SIG-M5 (cell line): ENCODE results near the gene RHEBL1.

Experiments
- DNase-seq: peaks from one replicate; lab custom pipeline; 2025; lab: John Stamatoyannopoulos, UW

RHEBL1 gene, protein sequence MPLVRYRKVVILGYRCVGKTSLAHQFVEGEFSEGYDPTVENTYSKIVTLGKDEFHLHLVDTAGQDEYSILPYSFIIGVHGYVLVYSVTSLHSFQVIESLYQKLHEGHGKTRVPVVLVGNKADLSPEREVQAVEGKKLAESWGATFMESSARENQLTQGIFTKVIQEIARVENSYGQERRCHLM

DNA sequence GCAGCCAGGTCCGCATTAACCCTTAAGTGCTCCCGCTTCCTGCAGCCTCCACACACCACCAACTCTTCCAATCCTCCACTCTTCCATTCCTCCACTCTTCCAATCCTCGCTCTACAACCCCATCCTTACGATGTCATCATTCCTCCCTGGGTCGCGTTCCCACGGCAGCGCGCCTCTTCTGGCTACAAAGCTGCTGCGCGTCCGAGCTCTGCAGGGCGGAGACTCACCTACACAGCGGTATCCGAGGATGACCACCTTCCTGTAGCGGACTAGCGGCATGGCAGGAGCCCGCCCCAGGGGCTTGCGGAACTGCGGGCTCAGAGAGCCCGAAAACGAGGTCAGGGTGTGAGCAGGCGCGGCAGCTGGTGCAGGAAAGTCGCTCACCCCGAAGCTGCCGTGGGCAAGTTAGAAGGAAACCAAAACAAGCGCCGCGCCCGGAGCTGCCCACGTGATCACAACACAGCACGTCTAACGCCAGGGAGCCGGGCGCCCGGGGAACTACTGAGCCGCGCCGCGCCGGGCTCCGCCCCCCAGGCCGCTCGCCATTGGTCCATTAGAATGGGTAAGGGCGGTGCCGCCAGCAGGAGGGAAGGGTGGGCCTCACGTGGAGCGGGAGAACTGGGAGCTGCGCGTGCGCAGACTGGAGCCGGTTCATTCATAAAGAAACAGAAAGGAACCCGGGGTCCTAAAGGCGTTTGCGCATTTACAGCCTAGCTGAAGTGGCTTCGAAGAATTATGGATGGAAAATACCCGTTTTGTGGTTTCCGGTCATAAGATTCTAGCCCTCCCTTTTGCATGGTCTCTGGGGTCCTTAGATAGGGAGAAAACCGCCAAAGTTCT, at the start of gene RHEBL1:
TSS of gene RHEBL1 (minus strand) at position 473 of the 840 bp plus-strand sequence. CDS start at position 279, 194 bp downstream.
- peak; percentile 94 for DNase-seq

DNA sequence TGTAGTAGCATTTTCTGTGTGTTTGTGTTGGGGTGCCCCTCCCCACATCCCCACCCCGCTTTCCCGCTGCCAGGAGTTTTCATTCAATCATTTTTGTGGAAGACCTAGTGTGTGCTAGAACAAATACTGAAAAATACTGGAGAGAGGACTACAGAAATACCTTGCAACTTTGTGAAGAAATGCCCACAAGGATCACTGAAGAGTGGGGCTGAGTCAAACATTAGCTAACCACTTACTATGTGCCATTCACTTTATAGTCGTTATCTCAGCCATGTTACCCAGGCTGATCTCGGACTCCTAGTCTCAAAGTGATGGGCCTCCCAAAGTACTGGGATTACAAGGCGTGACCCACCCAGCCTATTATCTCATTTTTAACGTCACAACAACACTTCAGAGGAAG, 41.4 kb upstream of the RHEBL1 start:
- no peak for DNase-seq

DNA sequence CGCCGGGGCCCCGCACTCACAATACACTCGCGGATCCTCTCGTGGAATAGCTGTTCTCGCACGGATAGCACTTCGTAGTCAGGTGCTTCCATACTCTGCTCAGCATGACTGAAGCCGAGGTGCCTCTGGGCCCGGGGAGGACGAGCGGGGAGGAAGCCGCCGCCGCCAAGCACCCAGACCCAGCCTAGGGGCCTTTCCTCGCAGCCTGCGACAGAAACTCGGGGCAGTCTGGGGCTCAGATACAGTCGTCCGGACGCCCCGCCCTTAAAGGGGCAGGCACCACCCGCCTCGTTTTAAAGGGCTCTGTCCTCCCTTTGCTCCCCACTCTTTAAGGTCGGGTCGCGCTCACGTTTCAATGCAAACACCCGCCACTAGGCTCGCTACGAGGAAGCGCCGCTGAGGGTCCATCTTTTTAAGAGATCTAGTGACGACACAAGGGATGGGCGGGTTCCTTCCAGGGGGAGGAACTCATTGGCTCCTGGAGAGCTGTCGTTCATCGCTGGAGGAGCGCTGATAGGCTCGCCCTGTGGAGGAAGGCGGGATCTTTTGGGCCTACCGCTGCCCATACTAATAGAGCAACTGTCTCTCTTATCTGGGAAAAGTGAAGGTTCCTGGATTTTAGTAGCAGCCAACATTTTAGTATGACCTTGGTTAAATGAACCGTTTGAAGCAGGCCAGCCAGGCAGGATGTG, 40.8 kb upstream of the RHEBL1 start, which contains the start of gene LMBR1L:
TSS of gene LMBR1L (minus strand) at position 384 of the 692 bp plus-strand sequence. CDS start at position 92, 292 bp downstream.
- DNase-seq, result peak; percentile 98

DNA sequence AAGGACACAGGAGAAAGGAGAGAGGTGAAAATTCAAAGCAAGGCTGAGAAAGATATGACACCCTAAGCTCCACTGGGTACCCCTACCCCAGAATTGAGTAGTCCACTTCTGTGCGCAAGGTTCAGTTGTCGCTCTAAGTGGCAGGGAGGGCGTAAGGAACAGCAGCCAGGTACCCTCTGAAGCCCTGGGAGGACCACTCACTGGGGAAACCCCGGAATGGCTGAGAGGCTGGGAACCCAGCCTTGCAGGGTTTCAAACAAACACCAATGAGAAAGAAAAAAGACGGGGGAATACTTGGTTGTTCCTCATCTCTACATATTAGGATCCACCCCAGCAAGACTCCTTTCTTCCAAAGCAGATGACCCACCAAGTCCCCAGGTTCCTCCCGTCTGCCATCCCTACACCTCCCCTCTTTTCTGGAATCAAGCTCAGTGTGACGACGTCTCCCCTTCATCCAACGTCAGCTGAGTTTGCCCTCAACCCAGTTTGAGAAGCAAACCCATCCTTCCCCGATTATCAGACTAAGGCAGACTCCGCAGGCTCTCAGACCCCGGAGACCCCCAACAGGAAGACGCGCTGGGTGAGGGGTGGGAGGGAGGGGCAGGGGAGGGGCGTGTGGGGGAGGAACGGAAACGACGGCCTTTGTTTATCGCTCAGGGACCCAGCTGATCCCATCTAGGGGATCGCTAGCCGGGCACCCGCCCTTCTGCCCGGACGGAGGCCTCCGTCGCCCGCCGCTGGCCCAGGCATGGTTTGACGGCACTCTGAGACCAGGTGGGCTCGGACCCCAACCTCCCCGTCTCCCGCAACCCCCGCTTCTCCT, 40.1 kb upstream of the RHEBL1 start:
- DNase-seq, result no peak

DNA sequence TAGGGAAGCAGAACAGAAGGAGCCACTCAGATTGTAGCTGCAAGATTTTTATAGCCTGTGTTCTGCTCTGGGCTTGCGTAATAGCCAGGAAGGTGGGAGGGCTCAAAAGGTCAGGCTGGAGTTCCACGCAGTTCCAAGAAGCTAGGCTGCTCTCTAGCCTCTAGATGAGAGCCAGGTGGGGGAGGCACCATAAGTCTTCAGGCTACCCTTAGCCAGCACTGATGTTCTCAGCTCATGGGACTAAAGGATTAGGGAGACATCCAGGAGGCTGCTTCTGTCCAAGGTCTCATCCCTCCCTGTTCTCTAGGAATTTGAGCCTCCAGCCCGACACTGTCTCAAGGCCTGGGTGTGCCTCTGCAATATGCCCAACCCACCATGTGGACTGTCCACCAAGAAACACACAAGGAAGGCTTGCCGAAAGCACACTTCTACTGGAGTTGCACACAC, 39.2 kb upstream of the RHEBL1 start:
- no peak for DNase-seq

DNA sequence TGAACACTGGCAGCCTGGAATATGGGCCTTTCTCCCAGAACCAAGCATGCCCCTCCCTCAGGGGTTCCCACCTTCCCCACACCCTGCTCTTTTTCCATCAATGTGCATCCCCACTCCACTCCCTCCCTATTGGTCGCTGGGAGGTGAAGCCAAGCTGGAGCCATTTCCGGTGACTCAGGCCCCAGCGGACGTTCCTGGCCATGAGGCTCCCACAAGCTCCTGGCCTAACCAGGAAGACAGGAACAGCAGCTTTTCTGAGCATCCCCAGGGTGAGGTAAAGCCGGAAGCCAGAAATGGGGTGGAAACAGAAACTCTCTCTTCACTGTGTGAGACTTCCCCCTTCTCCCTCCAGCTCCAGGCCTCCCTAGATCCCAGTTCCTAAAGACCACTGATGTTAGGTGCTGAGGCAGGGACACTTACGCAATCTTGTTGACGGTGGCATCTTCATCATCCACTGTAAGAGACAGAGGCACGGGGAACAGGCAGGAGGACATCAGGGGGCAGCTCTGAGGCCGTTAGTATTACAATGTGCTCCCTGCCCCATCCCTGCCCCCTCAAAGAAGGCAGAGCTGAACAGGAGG, 35.8 kb upstream of the RHEBL1 start:
- DNase-seq, result no peak

DNA sequence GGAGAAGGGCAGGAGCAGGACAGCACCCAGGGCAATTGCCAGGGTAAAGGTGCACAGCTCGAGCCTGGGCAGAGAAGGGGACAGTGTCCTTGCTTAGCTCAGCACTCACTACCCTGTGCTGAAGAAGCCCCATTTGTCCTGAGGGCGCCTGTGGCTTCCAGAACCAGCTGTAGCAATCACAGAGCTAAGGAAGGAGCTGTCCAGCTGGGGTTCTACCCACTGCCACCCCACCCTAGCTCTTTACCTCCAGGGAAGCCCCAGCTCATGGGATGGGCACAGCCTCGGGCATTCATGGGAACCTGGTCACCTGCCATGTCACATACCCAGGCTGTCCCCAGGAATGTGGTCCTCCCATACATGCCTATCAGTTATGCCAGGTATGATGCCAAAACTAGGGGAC, 35.0 kb upstream of the RHEBL1 start:
- no peak for DNase-seq

DNA sequence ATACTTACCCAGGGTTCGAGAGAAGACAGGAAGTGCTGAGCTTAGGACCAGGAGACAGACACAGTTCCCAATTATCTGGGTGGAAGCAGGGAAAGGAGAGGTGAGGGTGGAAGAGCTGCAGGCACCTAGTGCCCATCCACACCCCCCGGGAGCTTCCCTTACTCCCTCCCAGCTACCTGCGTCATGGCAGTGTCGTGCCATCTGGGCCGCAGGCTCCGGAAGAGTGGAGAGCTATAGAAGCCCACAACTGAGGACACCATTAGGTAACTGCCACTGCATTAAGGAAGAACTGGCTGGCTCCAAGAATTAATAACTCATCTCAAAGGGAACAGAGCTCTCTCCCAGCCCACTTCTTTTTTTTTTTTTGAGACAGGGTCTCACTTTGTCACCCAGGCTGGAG, 30.6 kb upstream of the RHEBL1 start:
- no peak for DNase-seq

DNA sequence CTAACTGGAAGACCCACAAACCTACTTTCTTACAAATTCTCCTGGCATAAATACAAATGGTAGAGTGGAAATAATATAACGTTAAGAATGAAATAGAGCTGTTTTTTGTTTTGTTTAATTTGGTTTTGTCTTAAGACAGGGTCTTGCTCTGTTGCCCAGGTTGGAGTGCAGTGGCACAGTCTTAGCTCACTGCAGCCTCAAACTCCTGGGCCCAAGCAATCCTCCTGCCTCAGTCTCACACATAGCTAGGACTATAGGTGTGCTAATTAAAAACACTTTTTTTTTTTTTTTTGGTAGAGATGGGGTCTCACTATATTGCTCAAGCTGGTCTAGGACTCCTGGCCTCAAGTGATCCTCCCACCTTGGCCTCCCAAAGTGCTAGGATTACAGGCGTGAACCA, 28.9 kb upstream of the RHEBL1 start:
- no peak for DNase-seq

DNA sequence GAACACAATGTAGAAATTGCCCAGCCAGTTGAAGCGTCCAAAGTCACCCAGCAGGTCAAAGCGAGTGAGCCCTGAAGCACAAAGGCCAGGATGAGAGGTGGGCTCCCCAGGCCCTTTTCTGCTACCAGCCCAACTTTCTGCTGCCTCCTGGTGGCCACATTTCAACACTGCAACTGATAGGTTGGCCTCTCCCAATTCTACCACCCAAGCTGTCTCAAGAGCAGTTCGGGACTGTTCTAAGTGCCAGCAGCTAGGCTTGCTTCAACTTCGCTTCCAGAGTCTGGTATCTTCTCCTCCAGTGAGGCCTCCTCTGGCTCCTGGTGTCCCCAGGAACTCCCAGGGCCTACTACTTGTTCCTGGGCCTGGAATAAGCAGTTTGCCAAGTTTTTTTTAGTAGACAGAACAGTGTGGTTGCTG, 28.3 kb upstream of the RHEBL1 start:
- no peak for DNase-seq

DNA sequence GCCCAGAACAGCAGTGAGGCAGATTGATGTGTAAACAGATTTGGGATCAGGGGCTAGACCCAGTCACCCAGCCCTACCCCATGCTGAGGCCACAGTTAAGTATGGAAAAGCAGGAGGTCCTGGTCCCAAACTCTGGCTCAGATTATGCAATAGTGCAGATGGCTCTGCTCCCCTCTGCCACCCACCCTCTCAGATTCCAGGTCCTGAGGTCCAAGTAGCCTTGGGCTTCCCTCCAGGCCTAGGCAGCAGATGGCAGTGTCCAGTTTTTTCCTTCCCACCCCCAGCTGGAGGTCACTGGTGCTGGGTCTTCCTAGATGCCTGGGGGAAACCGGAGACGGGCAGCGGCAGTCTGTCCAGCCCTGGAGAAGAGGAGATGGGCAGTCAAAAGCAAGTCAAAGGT, 27.6 kb upstream of the RHEBL1 start:
- DNase-seq, result no peak

DNA sequence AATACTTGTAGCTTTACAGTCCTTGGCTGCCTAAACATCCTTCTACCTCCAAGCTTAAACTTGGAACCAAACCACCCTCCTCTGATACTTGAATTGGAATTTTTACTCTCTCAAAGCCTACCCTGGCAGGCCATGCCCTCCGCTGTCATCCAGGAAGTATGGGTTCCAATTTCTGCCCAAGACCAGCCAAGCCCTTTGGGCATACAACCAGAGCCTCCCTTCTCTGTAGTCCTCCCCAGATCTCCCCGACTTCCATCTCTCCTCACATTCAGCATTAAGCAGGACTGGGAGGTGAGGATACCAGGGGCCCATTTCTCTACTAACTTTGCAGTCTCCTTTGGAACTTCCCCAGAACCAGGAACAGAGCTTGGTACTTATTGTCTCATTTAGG, 25.2 kb upstream of the RHEBL1 start:
- DNase-seq, result no peak

DNA sequence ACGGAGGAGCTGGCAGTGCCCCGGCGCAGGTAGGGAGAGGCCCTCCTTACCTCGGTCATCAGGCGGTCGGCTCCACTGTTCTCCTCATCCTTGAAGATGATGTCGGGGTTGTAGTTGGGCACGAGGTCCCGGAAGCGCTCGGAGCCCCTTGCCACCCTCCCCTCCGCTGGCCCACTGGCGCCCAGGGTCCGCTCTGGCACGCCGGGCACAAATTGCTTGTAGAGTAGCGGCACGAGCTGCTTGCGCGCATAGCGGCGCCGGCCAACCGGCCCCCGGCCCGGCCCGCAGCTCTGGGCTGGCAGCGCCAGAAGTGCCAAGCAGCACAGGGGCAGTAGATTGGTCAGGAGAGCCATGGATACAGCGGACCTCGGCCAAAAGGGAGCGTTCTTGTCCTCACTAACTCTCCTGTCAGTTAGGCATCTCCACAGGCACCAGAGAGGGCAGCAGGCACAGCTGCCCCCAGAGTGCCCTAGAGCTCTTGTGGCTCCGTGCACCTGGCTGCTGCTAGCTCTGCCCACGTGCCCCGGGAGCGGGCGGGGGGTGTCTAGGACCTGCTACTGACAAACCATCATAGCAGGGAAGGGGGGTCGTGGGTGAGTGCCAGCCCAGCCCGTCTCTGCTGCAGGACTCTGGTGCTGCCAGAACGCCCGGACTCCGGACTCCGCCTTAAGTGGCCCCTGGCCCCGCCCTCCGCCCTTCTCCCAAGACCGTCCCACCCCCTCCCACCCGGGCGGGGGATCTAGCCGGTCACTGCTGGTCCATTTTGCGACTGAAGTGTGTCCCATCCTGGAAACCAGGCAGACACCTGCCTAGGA, 24.6 kb upstream of the RHEBL1 start, which contains the start of gene DHH:
TSS of gene DHH (minus strand) at position 642 of the 815 bp plus-strand sequence. CDS start at position 353, 289 bp downstream.
- no peak for DNase-seq

DNA sequence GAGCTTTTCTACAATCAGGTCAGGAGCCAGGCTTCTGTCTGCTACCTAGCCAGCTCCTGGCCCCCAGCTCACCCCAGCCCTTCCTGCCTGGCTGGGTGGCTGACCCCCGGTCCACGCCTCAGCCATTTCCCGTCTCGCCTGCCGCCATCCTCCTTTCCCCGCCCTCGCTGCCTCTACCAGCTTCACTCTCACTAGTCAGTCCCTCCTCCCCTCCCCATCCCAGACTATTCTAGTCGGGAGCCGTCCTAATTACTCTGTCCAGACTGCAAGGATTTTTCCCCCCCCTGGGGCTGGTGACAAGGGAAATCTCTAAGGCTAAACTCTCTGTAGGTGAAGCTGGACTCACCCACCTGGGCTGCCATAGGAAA, 24.0 kb upstream of the RHEBL1 start:
- DNase-seq, result no peak

DNA sequence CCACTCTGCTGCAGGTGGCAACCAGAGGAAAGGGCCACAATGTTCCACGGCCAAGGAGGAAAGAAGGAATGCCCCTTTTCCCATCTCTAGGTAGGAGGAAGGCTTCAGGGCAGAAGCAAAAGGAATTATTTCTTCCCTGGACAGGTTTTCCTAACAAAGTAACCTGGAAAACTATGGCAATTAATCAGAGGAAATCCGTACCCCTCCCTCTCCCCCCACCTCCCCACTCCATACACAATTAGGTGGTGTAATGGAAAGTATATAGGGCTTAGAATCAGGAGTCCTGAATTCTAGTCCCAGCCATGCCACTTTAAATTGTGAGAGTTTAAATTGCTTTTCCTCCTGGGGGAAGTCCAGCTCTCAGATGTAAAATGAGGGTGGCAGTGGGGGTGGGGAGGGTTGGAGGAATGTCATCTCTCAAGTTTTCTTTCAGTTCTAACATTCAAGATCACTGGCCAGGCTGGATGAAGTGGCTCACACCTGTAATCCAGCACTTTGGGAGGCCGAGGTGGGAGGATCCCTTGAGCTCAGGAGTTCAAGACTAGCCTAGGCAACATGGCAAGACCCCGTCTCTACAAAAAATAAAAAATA, 23.1 kb upstream of the RHEBL1 start:
- DNase-seq, result no peak

DNA sequence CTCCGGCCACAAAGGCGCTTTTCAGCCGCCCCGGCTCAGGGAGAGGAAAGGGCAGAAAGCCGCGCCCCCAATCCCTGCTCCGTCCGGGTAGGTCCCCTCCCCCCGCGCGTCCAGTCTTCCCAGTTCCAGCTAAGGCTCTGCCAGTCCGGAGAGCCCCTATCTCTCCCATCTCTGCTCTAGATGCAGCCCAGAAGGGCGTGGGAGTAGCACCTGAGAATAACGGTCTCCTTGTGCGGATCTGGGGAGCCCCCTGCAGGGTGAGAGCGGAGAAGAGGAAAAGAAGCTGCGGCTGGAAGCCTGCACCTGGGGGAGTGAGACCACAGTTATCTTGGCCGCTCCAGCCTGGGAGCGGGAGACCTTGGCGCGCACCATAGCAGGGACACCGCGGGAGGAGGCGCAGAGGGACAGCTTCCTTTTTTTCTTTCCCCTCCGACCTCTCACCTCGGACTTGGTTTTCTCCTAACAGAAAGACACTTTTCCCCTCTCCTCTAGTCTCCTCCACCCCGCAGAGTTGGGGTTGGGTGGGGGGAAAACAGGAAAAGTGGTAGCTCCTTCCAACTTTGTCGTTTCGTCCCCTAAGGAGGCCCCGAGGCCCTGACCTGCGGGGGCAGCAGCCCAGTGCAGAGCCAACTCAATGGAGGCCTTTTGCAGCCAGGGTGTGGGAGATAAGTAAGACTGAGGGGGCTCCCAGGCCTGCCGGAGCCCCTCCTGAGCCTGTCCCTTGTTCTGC, 22.5 kb upstream of the RHEBL1 start:
- DNase-seq, result no peak

DNA sequence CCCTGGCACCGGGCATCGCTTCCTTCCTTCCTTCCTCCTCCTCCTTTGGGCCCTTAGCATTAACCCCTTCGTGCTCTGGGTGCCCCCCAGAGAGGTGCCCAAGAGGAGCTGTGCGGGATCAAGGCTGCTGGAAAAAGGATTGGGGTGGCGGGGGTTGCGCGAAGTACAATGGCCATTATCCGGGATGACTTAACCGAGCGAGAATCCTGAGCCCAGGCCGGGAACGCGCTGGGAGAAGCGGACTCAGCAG, 22.0 kb upstream of the RHEBL1 start:
- no peak for DNase-seq

DNA sequence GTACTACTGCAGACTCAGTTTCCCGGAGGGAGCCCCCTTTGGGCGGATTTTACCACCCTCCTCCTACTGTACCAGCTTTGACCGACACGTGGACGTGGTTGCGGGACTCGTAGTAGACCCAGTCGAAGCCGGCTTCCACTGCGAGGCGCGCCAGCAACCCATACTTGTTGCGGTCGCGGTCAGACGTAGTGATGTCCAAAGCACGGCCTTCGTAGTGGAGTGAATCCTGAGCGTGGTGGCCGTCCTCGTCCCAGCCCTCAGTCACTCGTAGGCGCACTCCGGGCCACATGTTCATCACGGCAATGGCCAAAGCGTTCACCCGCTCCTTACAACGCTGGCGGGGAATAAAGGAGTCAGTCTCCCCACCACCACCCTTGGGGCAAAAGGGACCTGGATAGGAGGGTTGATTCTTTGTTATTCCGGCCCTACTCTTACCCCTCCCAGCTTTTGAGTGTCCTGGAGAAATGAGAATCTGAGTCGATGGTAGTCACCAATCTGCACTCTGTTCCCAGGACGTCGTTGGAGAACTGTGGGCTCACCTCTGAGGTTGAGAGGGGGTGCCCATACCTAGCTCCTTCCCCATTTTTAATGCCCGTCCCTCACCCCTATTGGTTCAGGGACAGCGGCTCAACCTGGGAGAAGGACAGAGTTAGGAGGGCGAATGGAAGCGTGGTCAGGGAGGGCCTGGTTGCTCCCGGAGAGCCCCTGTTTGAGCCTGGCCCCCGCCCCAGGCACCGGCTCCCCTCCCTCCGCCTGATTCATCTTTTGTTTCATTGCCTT, 21.5 kb upstream of the RHEBL1 start:
- no peak for DNase-seq
